ENCODE measurements around the gene PCSK1. TPM values are rescaled to one million over a fixed set of nuclear protein-coding genes. Genes with fewer than 3 reads are reported as not detected.

Gene PCSK1
- total RNA-seq, 4 donors from 2014 or later: 0.11 to 1.3 (median 1.3) TPM; not detected in 1

- no peak for TF ChIP-seq EP300 (IDR thresholded peaks at IDR 0.05)
- TF ChIP-seq CTCF (IDR thresholded peaks at IDR 0.05): no peak
- TF ChIP-seq POLR2A (IDR thresholded peaks at IDR 0.05; ENCODE audit: low read depth): no peak
- no peak for TF ChIP-seq POLR2AphosphoS5 (IDR thresholded peaks at IDR 0.05)
- Histone ChIP-seq H3K27ac (replicated peaks in 1 of 4) (no peak overlapping the region), H3K4me1 (no peaks in the 10 kb centered on the region), H3K9me3 (no peaks in the 10 kb centered on the region), H3K27me3 (peaks cover 0 to 6% (median 0%) of the 10 kb centered on the region in 4 donors), H3K4me3 (no peak overlapping the region), H3K36me3 (no peaks in the 10 kb centered on the region)
- DNase-seq (ENCODE audit: extremely low spot score): no peak
- intact Hi-C loops (cut with DNase I): no loop called here
Measured at GRCh38 chr5:96425443-96425842, 7.6 kb downstream of the PCSK1 start.

- no peaks in the 10 kb centered on the region for H3K36me3 ChIP-seq
- H3K4me1 ChIP-seq: no peaks in the 10 kb centered on the region
- no peak overlapping the region for H3K27ac ChIP-seq (replicated peaks in 1 of 4)
- intact Hi-C loops (cut with DNase I): no loop called here
- H3K4me3 ChIP-seq: no peak overlapping the region
- DNase-seq (ENCODE audit: extremely low spot score): no peak
- H3K27me3 ChIP-seq: no peaks in the 10 kb centered on the region
- WGBS: 90% methylated on average over 3 of the region's 3 CpGs
- TF ChIP-seq CTCF (IDR thresholded peaks at IDR 0.05): no peak
- no peak for TF ChIP-seq EP300 (IDR thresholded peaks at IDR 0.05)
- no peak for TF ChIP-seq POLR2AphosphoS5 (IDR thresholded peaks at IDR 0.05)
- TF ChIP-seq POLR2A (IDR thresholded peaks at IDR 0.05; ENCODE audit: low read depth): no peak
- H3K9me3 ChIP-seq: no peaks in the 10 kb centered on the region
Measured at GRCh38 chr5:96415897-96416296, 17.2 kb downstream of the PCSK1 start.

- intact Hi-C loops (cut with DNase I): no loop called here
- Histone ChIP-seq H3K4me3 (no peak overlapping the region), H3K27me3 (no peaks in the 10 kb centered on the region), H3K4me1 (no peaks in the 10 kb centered on the region), H3K27ac (replicated peaks in 1 of 4) (no peak overlapping the region), H3K36me3 (no peaks in the 10 kb centered on the region), H3K9me3 (no peaks in the 10 kb centered on the region)
- 69% methylated on average over 3 of the region's 3 CpGs for WGBS
- DNase-seq (ENCODE audit: extremely low spot score): no peak
- no peak for TF ChIP-seq POLR2A (IDR thresholded peaks at IDR 0.05; ENCODE audit: low read depth)
- TF ChIP-seq POLR2AphosphoS5 (IDR thresholded peaks at IDR 0.05): no peak
- no peak for TF ChIP-seq EP300 (IDR thresholded peaks at IDR 0.05)
- no peak for TF ChIP-seq CTCF (IDR thresholded peaks at IDR 0.05)
Measured at GRCh38 chr5:96412868-96413449, 20.1 kb downstream of the PCSK1 start.

GRCh38 chr5:96410013-96410412 is 23.0 kb downstream of the PCSK1 start:
- TF ChIP-seq EP300 (IDR thresholded peaks at IDR 0.05): no peak
- H3K36me3 ChIP-seq: no peaks in the 10 kb centered on the region
- no peak for DNase-seq (ENCODE audit: extremely low spot score)
- H3K9me3 ChIP-seq: no peaks in the 10 kb centered on the region
- no peaks in the 10 kb centered on the region for H3K27me3 ChIP-seq
- no peaks in the 10 kb centered on the region for H3K4me1 ChIP-seq
- WGBS: 93% methylated on average over 7 of the region's 7 CpGs
- no peak overlapping the region for H3K27ac ChIP-seq (replicated peaks in 1 of 4)
- no peak overlapping the region for H3K4me3 ChIP-seq
- intact Hi-C loops (cut with DNase I): no loop called here

GRCh38 chr5:96408841-96409538 is 24.1 kb downstream of the PCSK1 start:
- Histone ChIP-seq H3K9me3 (no peaks in the 10 kb centered on the region), H3K4me3 (no peak overlapping the region), H3K36me3 (no peaks in the 10 kb centered on the region), H3K4me1 (no peaks in the 10 kb centered on the region), H3K27ac (replicated peaks in 1 of 4) (no peak overlapping the region), H3K27me3 (no peaks in the 10 kb centered on the region)
- no peak for DNase-seq (ENCODE audit: extremely low spot score)
- intact Hi-C loops (cut with DNase I): no loop called here
- TF ChIP-seq CTCF (IDR thresholded peaks at IDR 0.05) (no peak), POLR2AphosphoS5 (IDR thresholded peaks at IDR 0.05) (no peak), POLR2A (IDR thresholded peaks at IDR 0.05; ENCODE audit: low read depth) (no peak), EP300 (IDR thresholded peaks at IDR 0.05) (no peak)
- WGBS: 87% methylated on average over 13 of the region's 13 CpGs

Data from esophagus muscularis mucosa (tissue), 4 donors.